GM18498 (cell line): ENCODE data around the gene APBB1.
"Not testable (repeated sequence)": the region's sequence is repeated elsewhere in the genome, so short reads cannot be mapped to it uniquely, and the experiment has no call there.

Experiments
- ATAC-seq: cut with Tn5 transposase; IDR thresholded peaks from one replicate; pipeline ENCODE4 v1.9.1; 2021; ENCODE audit warnings: mild to moderate bottlenecking, moderate library complexity; ENCODE audit not compliant: unreplicated experiment

Gene APBB1

DNA sequence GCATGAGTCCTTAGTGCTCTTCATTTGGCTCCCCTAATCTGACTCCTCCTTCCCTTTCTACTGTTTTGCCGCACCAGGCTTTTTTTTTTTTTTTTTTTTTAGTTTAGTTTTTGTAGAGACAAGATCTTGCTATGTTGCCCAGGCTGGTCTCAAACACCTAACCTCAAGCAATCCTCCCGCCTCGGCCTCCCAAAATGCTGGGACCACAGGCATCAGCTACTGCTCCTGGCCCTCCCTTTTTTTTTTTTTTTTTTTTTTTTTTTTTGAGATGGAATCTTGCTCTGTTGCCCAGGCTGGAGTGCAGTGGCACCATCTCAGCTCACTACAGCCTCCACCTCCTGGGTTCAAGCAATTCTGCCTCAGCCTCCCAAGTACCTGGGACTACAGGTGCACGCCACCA is 26.6 kb downstream of the APBB1 start:
- ATAC-seq = not testable (repeated sequence)

DNA sequence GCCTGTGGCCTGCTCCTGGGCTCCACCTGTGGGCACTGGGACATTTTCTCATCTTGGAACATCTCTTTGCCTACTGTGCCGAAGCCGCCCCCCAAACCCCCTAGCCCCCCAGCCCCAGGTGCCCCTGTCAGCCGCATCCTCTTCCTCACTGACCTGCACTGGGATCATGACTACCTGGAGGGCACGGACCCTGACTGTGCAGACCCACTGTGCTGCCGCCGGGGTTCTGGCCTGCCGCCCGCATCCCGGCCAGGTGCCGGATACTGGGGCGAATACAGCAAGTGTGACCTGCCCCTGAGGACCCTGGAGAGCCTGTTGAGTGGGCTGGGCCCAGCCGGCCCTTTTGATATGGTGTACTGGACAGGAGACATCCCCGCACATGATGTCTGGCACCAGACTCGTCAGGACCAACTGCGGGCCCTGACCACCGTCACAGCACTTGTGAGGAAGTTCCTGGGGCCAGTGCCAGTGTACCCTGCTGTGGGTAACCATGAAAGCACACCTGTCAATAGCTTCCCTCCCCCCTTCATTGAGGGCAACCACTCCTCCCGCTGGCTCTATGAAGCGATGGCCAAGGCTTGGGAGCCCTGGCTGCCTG is 27.3 kb downstream of the APBB1 start:
- ATAC-seq = no peak

DNA sequence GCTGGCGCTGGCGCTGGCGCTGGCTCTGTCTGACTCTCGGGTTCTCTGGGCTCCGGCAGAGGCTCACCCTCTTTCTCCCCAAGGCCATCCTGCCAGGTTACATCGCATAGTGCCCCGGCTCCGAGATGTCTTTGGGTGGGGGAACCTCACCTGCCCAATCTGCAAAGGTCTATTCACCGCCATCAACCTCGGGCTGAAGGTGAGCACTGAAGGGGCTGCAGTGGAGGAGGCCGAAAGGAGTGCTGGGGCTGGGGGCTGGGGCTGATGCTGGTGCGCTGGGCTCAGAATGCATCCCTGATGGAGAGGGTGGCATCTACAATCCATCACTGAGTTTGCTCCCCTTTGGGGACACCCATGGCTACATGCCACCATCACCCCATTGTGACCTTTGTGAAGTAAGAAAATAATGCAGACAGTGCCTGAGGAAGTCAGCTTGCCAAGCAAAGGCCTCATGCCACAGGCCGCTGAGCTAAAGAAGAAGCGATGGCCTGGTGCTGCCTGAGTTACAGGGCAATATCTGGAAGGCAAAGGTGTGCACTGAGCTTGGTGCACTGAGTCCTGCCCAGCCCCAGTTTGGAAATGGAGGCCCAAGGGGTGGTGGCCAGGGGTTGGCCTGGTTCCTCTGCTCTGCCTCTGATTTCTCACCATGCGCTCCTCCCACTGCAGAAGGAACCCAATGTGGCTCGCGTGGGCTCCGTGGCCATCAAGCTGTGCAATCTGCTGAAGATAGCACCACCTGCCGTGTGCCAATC is 28.0 kb downstream of the APBB1 start:
- ATAC-seq = no peak

DNA sequence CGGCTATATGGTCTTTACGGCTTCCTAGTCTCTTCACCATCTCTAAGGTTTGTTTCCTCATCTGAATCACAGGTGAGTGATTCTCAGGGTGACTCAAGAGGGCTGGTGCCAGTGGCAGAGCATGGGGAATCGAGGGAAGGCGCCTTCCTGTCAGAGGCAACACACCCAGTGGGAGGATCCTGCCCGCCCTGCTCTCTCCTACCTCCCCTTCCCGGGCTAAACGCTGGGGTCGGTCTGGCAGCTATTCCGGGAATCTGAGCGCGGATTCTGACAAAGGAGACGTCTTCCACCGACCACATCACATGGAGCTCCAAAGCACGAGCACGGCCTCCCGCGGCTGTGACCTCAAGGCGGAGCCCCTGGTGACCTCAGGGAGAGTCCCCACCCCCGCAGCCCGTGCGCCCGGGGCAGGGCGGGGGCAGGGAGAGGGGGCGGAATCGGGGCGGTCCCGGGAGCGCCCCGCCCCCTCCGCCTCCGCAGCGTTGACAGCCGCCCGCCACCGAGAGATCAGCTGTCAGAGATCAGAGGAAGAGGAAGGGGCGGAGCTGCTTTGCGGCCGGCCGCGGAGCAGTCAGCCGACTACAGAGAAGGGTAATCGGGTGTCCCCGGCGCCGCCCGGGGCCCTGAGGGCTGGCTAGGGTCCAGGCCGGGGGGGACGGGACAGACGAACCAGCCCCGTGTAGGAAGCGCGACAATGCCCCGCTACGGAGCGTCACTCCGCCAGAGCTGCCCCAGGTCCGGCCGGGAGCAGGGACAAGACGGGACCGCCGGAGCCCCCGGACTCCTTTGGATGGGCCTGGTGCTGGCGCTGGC is 28.8 kb downstream of the APBB1 start, which contains the start of gene SMPD1:
Gene SMPD1 (plus strand): TSS at position 570 of the 813 bp plus-strand sequence. CDS start 125 bp downstream, at position 695.
- peak; percentile 97 for ATAC-seq

DNA sequence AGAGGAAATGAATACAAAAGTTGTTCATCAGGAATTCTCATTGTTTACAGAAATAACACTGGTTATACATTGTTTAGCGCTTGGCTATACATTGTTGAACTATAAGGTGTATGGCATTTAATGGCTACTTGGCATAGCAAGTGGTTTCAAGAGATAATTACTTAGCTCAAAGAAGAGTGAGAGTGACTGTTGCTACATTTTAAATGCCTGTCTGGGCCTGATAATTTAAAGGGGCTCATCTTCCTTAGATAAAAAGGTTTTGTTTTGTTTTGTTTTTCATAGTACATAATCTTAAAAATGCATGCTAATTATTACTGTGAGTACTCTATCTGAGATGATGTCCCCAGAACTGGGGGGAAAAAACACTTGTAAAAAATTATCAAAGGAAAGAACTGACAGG is 30.1 kb downstream of the APBB1 start:
- ATAC-seq = no peak

DNA sequence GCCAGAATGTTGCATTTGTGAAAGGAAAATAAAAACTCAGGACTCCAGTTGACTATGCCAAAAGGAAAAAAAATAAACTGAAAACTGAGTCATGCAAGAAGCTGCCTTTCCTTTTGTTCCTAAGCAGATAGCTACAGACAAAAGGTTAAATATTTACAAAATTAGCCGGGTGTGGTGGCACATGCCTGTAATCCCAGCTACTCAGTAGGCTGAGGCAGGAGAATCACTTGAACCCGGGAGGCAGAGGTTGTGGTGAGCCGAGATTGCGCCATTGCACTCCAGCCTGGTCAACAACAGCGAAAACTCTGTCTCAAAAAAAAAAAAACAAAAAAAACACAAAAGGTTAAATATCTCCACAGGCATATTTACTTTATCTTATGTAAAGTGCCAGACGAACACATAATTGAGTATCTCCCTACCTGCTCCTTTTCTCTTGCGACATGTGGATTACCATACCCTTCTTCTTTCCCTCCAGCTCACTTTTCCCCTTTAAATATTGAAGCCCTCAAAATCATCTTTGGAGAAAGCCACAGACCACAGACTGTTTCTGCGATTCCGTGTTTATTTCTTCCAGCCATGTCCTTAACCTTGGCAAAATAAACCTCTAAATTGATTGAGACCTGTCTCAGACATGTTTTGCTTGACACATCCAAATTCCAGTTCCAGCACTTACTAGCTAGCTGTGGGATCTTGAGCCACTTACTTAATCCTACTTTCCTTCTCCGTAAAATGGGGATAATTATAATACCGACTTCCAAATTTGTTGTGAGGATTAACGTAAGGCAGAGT is 30.9 kb downstream of the APBB1 start:
- ATAC-seq = no peak

DNA sequence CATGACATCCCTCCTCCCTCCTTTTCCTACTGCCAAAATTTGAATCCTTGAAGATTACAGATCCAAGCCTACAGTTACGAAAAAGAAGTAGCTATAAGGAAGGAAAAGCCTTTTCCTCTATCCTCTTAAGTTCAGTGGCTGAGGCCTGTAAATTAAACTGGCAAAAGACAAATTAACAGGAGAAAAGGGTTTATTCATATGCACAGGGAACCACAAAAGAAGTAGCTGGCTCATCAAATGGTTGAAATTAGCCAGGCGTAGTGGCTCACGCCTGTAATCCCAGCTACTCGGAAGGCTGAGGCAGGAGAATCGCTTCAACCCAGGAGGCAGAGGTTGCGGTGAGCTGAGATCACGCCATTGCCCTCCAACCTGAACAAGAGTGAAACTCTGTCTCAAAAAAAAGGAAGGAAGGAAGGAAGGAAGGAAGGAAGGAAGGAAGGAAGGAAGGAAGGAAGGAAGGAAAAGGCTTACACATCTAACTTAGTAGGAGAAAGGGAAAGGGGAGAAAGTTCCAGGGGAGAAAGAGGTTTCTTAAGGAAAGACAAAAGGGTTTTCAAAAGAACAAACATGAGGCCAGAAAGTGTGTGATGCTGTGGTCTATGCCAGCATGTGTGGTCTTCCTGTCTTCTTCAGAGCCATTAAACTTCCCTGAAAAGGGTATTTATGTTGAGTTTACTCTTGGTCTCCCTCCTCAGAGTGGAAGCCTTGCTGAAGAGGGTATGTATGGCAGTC is 33.7 kb downstream of the APBB1 start:
- no peak for ATAC-seq

DNA sequence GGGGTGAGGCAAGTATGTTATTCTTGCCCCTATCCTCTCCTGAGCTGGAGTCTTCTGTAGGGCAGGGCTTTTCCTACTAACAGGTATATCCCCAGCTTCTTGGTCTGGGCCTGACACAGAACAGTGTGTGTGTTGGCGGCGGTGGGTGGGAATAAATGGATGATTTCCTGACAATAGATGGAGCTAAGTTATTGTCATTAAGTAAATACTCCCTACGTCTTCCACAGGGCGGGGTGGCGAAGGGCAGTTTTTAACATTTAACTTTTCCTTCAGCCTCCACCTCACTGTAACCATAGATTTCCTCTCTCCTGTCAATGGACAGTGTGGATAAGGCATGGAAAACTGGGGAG is 40.3 kb downstream of the APBB1 start:
- ATAC-seq = no peak

DNA sequence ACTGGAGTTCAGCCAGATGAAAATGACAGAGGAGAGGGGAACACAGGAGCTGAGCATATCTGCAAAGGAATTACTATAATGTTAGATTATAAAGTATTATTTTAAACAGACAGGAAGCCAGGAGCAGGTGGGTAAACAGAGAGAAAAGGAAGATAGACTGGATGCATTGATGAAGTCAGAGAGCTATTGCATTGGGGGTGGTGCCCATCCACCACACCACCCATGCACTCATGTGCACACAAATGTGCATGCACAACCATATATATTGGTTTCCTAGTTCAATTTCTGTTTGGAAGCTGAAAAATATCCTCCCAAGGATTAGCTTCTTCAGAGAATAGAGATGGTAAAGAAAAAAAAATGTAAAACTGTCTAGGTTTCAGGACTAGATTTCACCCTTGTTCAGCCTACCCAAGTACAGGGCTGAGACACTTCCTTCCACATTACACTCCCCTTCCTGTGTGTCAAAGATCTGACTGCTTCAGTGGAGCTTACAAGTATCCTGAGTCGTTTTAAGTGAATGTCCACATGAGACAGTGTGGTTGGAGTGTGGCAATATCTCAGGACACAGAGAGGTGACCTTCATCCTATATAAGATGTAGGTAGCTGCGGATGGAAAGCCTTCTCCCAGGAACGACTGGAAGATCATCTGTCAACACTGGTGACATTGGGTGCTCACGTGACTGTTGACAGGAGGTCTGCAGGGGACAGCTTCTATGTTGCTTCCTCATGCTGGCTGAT is 40.8 kb downstream of the APBB1 start:
- no peak for ATAC-seq

DNA sequence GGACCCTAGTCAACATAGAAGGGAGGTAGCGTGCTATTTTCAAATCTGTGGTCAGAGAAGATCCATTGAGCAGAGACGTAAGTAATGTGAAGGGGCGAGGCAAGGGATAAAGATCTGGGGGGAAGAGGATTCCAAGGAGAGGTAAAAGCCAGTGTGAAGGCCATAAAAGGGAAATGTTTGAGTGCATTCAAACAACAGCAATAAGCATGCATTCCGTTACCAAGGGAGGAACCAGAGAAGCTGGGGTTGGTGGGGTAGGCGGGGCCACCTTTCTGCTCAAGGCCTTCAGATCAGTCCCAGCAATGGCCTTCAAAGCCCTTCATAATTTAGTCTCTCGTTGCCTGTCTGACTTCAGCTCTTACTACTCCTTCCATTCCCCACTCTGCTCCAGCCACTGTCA is 47.1 kb downstream of the APBB1 start:
- no peak for ATAC-seq

DNA sequence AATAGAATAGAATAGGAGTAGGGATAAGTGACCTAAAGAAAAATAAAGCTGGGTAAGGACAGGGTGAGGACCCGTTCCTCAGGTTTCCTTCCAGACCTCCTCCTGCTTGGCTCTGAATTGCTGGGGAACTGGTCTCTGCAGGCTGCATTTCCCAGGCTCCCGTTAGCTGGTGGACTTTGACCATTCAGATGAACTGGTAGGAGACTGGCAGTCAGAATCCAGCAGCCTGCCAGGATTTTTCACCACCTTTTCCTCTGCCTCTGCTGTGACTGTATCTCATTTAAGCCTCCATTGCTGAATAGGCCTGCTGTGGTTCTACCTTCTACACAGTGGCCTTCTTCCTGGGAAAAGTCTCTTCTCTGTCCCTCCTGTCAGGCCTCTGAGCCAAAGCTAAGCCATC is 53.2 kb downstream of the APBB1 start:
- ATAC-seq = no peak

DNA sequence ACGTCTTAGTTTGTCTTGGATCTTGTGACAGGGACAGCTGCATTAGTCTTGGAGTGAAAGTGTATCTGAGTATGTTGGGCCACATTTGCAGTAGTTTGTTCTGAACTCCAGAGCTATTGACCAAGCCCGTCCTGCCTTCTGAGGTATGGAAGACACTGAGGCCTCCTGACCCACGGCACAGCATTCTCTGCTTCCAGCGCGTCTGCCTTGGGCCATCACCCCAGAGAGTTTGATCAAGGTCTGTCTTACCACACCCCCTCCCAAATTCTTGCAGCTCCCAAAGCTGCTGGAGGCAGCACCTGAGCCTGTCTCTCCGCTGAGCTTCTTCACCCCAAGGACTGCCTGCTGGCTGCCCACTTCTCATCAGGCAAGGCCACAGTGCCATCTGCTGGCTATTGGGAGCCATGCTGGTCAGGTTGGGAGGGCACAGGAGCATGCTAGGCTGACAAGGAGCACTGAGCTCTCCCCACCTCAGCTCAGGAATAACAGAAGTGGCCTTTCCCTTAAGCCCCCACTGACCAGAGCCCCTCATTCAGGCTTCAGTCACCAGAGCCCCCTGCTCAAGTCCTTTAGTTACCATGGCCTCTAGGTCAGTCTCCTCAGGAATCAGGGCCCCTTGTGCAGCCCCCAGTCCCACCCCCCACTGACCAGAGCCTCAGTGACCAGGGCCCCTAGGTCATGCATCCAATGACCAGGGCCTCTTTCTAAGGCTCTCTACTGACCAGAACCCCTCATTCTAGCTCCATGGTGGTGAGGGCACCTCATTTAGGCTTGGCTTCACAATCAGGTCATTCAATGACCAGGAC is 55.8 kb downstream of the APBB1 start:
- ATAC-seq = peak; percentile 97

DNA sequence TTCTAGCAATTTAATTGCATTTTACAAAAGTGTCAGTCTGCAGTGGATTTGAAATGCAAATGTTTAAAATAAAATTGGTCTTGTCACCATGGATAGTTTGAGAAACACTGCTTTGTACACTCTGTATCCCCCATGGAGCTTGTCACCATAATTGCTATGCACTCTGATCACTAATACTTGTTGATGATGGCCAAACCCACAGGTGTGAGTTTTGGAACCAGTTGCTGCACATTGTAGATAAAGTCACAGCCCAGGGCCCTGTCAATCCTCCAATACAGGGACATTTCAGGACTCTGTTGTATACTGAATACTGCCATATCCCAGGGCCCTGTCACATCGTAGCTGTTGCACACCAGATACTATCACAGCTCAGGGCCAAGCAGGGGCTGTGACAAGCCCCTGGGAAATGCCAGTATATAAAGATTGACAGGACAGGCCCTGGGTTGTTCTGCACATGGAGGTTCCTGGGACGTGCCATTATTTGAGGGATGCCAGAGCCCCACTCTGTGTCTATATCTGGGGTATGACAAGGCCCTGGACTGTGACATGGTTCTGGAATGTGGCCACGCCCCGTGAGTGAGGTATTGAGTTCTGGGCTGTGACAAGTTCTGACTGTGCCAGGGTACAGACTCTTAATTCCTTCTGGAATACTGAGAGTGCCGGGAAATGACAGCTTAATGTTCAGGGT is 56.6 kb downstream of the APBB1 start:
- no peak for ATAC-seq

DNA sequence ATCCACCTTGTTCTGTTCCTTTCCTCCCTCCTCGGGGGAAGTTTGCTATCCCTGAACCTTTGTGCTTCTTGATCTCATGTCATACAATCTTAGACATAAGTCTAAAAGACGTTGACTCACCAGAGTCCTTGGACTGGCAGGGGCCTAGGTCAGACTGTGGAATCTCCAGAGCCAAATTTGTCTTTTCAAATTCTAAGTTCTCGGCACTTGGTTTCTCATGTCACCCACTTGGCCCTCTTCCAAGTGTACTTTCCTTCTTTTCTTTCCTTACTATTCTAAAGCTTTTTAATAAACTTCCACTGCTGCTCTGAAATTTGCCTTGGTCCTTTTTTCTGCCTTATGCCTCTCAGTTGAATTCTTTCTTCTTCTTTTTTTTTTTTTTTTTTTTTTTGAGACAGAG is 58.7 kb downstream of the APBB1 start:
- ATAC-seq = no peak

DNA sequence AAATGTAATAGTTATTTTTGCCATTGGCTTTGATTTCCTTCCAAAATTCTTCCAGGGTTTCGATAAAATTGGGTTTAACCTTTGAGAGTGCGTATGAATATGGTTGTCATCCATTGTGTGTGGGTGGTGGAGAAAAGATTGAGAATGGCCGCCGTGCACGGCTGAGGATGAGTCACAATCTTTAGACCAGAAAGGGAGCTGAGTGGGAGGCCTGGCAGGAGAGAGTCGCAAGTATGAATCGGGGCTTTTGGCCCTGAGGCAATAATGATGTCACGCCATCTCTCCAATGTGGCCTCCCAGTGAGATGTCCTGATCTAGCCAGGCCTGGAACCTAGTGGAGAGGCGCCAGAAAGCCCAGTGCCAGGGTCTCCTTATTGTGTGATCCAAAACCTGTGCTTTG is 61.7 kb downstream of the APBB1 start:
- ATAC-seq = no peak

DNA sequence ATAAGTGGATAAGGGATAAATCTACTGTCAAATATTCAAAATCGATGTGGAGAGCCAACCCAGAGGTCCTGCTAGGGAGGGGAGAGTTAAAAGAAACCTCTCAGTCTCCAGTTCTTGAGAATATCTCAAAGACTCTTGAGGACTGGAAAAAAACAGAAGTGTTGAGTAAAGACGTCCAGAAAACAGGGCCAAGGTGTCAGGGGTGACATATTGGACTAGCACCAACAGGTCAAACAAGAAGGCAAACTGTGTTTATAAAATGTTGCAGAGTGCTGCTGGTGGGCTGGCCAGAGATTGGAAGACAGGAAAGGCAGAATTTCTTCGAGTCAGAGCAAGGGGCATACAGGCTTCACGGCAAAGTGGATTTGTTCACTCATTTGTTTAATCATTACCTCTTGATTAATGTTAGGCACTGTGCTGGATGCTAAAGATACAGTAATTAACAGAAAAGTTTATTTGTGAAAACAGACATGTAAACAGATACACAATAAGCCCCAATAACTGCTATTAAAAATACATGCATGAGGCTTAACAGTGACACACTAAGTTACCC is 62.3 kb downstream of the APBB1 start:
- no peak for ATAC-seq

DNA sequence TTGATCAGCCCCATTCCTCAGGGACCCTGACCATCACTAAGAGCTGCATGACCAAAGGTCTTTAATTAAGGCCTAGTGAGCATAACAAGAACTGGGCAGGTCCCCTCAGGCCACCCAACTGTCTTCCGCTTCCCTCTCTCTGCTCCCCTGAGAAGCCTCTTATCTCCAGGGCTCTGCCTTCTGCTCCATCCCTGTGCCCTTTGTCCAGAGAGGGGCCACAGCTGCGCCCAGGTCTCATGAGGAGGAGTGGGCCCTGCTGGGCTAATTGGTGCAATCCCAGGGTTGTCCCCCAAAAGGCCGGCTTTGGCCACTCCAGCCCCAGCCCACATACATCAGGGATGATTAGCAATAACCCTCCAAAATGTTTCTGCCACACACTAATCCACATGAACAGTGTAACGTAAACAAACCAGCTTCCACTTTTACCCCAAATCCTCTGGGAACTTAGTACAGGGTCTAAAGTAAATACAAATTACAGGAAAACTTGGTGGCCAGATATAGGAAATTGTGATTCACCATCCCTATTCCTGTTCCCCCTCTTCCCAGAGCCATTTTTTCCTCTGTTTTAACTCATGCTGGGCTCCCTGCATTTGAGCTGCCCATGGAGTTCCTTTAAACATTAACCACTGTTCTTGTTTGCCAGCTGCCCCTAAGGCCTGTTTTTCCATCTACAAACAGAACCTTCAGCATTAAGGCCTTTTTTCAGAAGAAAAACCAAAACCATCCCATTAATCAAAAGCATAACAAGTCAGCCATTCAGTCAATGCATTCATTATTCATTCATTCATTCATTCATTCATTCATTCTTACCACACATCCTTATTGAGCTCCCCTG is 64.0 kb downstream of the APBB1 start:
- ATAC-seq = no peak
